ENCODE results near the gene CHN1. TPM values are rescaled to one million over a fixed set of nuclear protein-coding genes. Genes with fewer than 3 reads are reported as not detected.

CHN1 gene
- total and polyA plus RNA-seq, 12 donors: 6.1 to 26.5 (median 15.7) TPM

- no peak for TF ChIP-seq CTCF (IDR thresholded peaks at IDR 0.05)
- Histone ChIP-seq H3K4me3 (no peak overlapping the region), H3K36me3 (no peaks in the 10 kb centered on the region), H3K27me3 (peaks cover 0 to 8% (median 0%) of the 10 kb centered on the region in 7 donors), H3K27ac (no peak overlapping the region), H3K4me1 (peaks cover 0 to 33% (median 14%) of the 10 kb centered on the region in 9 donors), H3K9me3 (no peaks in the 10 kb centered on the region)
- DNase-seq: no peak
- no peak for ATAC-seq
- WGBS, 2 donors: 54 to 58% methylated on average over 3 of the region's 3 CpGs
- intact Hi-C loops (cut with DNase I): no loop called here
Observed at GRCh38 chr2:174997110-174997509, 8.1 kb downstream of the CHN1 start.

- WGBS, 2 donors: 98% methylated on average over 2 of the region's 2 CpGs
- no peak for TF ChIP-seq CTCF (IDR thresholded peaks at IDR 0.05)
- DNase-seq (no peak), ATAC-seq (no peak)
- peaks cover 0 to 35% (median 14%) of the 10 kb centered on the region in 9 donors for H3K4me1 ChIP-seq
- peaks cover 0 to 4% (median 0%) of the 10 kb centered on the region in 7 donors for H3K27me3 ChIP-seq
- intact Hi-C loops (cut with DNase I): no loop called here
- H3K9me3 ChIP-seq: no peaks in the 10 kb centered on the region
- H3K4me3 ChIP-seq: no peak overlapping the region
- H3K36me3 ChIP-seq: no peaks in the 10 kb centered on the region
- no peak overlapping the region for H3K27ac ChIP-seq
Observed at GRCh38 chr2:174996622-174997021, 8.6 kb downstream of the CHN1 start.

GRCh38 chr2:174994381-174994780 is 10.8 kb downstream of the CHN1 start:
- ATAC-seq (no peak), DNase-seq (no peak)
- WGBS, 2 donors: 87 to 97% methylated on average over 5 of the region's 5 CpGs
- H3K27me3 ChIP-seq: no peaks in the 10 kb centered on the region
- no peaks in the 10 kb centered on the region for H3K9me3 ChIP-seq
- H3K27ac ChIP-seq: no peak overlapping the region
- H3K4me3 ChIP-seq: no peak overlapping the region
- no peak for TF ChIP-seq CTCF (IDR thresholded peaks at IDR 0.05)
- intact Hi-C loops (cut with DNase I): no loop called here
- peaks cover 0 to 43% (median 17%) of the 10 kb centered on the region in 9 donors for H3K4me1 ChIP-seq
- H3K36me3 ChIP-seq: no peaks in the 10 kb centered on the region

GRCh38 chr2:174992886-174993285 is 12.3 kb downstream of the CHN1 start:
- no peak for TF ChIP-seq CTCF (IDR thresholded peaks at IDR 0.05)
- H3K9me3 ChIP-seq: no peaks in the 10 kb centered on the region
- peaks cover 0 to 29% (median 6%) of the 10 kb centered on the region in 9 donors for H3K4me1 ChIP-seq
- no peak overlapping the region for H3K27ac ChIP-seq
- no peak for DNase-seq
- no peaks in the 10 kb centered on the region for H3K27me3 ChIP-seq
- no peak overlapping the region for H3K4me3 ChIP-seq
- H3K36me3 ChIP-seq: no peaks in the 10 kb centered on the region
- 95 to 100% methylated on average over 1 of the region's 1 CpG for WGBS, 2 donors
- ATAC-seq: no peak
- intact Hi-C loops (cut with DNase I): loop anchor here in 1 of 10 donors (2.0 kb wide), 1 partner anchor 222 kb away; no protein-coding TSS in a partner anchor
